Fibroblast of lung (primary cell): ENCODE results near the gene MLYCD.
"Not testable (repeated sequence)": the region's sequence is repeated elsewhere in the genome, so short reads cannot be mapped to it uniquely, and the experiment has no call there.

Source experiments
- EZH2 ChIP-seq: IDR thresholded peaks from 2 replicates; pipeline ENCODE4 v1.5.1; 2012; ENCODE audit warnings: low read length, control low read depth, mild to moderate bottlenecking; ENCODE audit errors: missing control alignments
- TF ChIP-seq, protein P1 (sequence below), 2 donors: IDR thresholded peaks in 1 of 2; conservative IDR thresholded peaks in 1 of 2; 1 replicate in 1 of 2; 2 replicates in 1 of 2; pipeline ENCODE4 v1.5.1; 2011 to 2012; ENCODE audit warnings: low read length in 2 of 2, control low read depth in 1 of 2, inconsistent platforms in 1 of 2, low read depth in 1 of 2, mild to moderate bottlenecking in 1 of 2

DNA sequence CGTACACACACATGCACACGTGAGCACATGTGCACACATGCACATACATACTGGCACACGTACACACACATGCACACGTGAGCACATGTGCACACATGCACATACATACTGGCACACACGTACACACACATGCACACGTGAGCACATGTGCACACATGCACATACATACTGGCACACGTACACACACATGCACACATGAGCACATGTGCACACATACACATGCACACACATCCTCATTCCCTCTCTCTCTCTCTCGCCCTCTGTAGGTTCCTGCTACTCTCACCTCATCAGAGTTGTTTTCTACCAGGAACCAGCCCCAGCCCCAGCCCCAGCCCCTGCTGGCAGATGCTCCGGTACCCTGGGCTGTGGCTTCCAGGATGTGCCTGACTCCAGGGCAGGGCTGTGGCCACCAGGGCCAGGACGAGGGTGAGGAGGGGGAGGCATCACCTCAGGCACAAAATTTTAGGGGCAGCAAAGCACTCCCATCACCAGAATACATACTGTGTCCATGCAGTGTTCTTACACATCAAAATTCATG lies 52.0 kb downstream of the MLYCD start:
- TF ChIP-seq, protein P1, sequence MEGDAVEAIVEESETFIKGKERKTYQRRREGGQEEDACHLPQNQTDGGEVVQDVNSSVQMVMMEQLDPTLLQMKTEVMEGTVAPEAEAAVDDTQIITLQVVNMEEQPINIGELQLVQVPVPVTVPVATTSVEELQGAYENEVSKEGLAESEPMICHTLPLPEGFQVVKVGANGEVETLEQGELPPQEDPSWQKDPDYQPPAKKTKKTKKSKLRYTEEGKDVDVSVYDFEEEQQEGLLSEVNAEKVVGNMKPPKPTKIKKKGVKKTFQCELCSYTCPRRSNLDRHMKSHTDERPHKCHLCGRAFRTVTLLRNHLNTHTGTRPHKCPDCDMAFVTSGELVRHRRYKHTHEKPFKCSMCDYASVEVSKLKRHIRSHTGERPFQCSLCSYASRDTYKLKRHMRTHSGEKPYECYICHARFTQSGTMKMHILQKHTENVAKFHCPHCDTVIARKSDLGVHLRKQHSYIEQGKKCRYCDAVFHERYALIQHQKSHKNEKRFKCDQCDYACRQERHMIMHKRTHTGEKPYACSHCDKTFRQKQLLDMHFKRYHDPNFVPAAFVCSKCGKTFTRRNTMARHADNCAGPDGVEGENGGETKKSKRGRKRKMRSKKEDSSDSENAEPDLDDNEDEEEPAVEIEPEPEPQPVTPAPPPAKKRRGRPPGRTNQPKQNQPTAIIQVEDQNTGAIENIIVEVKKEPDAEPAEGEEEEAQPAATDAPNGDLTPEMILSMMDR (conservative IDR thresholded peaks at IDR 0.05 in 1 of 2, IDR thresholded peaks at IDR 0.05 in 1 of 2; ENCODE audit: low read depth in 1 of 2, low read length in 2 of 2), result not testable (repeated sequence)
- not testable (repeated sequence) for TF ChIP-seq EZH2
